Neural cell (in vitro differentiated cells): Measurements from ENCODE around the gene TMEM63B.
"Not testable (repeated sequence)": the region's sequence is repeated elsewhere in the genome, so short reads cannot be mapped to it uniquely, and the experiment has no call there.

Experiments
- CTCF ChIP-seq: fragments of 450-650 bp; IDR thresholded peaks from 2 replicates; pipeline ENCODE4 v1.5.1; 2014; ENCODE audit warnings: antibody characterized with exemption, mild to moderate bottlenecking, moderate library complexity; ENCODE audit not compliant: poor library complexity, severe bottlenecking
- EZH2 ChIP-seq: fragments of 200-600, 300-800 bp; shearing (Covaris generic), sonication (generic); IDR thresholded peaks from 2 replicates; pipeline ENCODE4 v1.6.1; 2014; ENCODE audit warnings: antibody characterized with exemption, low read length, borderline replicate concordance, mild to moderate bottlenecking; ENCODE audit not compliant: insufficient read depth, poor library complexity, severe bottlenecking
- POLR2AphosphoS5 ChIP-seq: IDR thresholded peaks from 2 replicates; pipeline ENCODE4 v1.6.1; 2012
- SMC3 ChIP-seq: fragments of 450-650 bp; conservative IDR thresholded peaks from 2 replicates; pipeline ENCODE4 v1.6.1; 2014; ENCODE audit warnings: antibody characterized with exemption, mild to moderate bottlenecking, moderate library complexity; ENCODE audit not compliant: poor library complexity

GRCh38 chr6:44181784-44182183 is 54.4 kb downstream of the TMEM63B start:
- TF ChIP-seq CTCF, EZH2, SMC3, POLR2AphosphoS5: not testable (repeated sequence)
